K562 (cell line): ENCODE data around the gene RORC. TPM values are rescaled to one million over a fixed set of nuclear protein-coding genes. Genes with fewer than 3 reads are reported as not detected.

ENCODE experiments used
- ATAC-seq: fragments of 200-7000 bp; cut with Tn5 transposase; 3 replicates; pipeline ENCODE4 v1.9.1; 2020; ENCODE audit warnings: moderate library complexity
- BruUV-seq: library from RNA; stranded (reverse); fragments of 400-500 nt; replicated peaks from 2 replicates; lab custom pipeline; 2021; lab: Mats Ljungman, UMichigan
- CTCF ChIA-PET: fragments of 300-600 bp; formaldehyde crosslinking; extraction: SDS; loops from one replicate; lab custom pipeline; 2021; ENCODE audit warnings: low intra/inter-chr PET ratio; lab: Yijun Ruan, JAX
- POLR2A ChIA-PET: fragments of 300-600, 350-650 bp; sonication (Branson Sonifier 250); formaldehyde crosslinking; extraction: SDS; loops from one replicate; lab custom pipeline; 2021; ENCODE audit warnings: antibody characterized with exemption, inconsistent platforms; lab: Yijun Ruan, JAX
- DNase-seq, 4 experiments: peaks; one replicate each; pipeline versions ENCODE4 v3.0.0 to v3.0.0-alpha.2; 2011 to 2018; ENCODE audit warnings: low spot score in 3 of 4, mixed read lengths in 3 of 4; ENCODE audit errors: extremely low read depth in 1 of 4
- FAIRE-seq: peaks from 2 replicates; lab custom pipeline; 2011; peaks lifted over from hg19 to GRCh38; lab: Jason Lieb, UNC
- H2AFZ ChIP-seq: 2 replicates; pipeline ENCODE4 v1.6.0; 2011; ENCODE audit warnings: low read depth, low read length, control low read depth, inconsistent platforms
- H3K27ac ChIP-seq: fragments of 200-600 bp; 3 replicates; pipeline ENCODE4 v1.8.0; 2011; ENCODE audit warnings: low read depth, mild to moderate bottlenecking, control low read depth, inconsistent platforms, low read length, moderate library complexity, mixed read lengths; ENCODE audit errors: extremely low read depth
- H3K27me3 ChIP-seq, 2 experiments: fragments of 300-600 bp in 1 of 2; 2 replicates in 1 of 2; 3 replicates in 1 of 2; pipeline versions ENCODE4 v1.6.0 to v1.8.0; 2011; ENCODE audit warnings: inconsistent platforms in 2 of 2, low read length in 2 of 2, mild to moderate bottlenecking in 1 of 2, mixed read lengths in 1 of 2, moderate library complexity in 1 of 2; ENCODE audit not compliant: control insufficient read depth in 2 of 2, insufficient read depth in 2 of 2
- H3K36me3 ChIP-seq: fragments of 300-600 bp; 3 replicates; pipeline ENCODE4 v1.8.0; 2011; ENCODE audit warnings: mild to moderate bottlenecking, low read length, inconsistent platforms; ENCODE audit not compliant: control insufficient read depth, insufficient read depth
- H3K4me1 ChIP-seq, 2 experiments: fragments of 200-600 bp in 1 of 2; replicated peaks in 1 of 2; 2 replicates in 1 of 2; 3 replicates in 1 of 2; pipeline versions ENCODE4 v1.5.1 to v1.8.0; 2011; ENCODE audit warnings: inconsistent platforms in 2 of 2, low read length in 2 of 2, mild to moderate bottlenecking in 1 of 2, mixed read lengths in 1 of 2, moderate library complexity in 1 of 2; ENCODE audit not compliant: control insufficient read depth in 2 of 2, insufficient read depth in 2 of 2
- H3K4me2 ChIP-seq: 2 replicates; pipeline ENCODE4 v1.6.1; 2011; ENCODE audit warnings: low read length, control low read depth, inconsistent platforms, mixed read lengths; ENCODE audit not compliant: insufficient read depth
- H3K4me3 ChIP-seq: fragments of 200-600 bp; sonication (generic), shearing (Covaris generic); 2 replicates; pipeline ENCODE4 v1.5.1; 2016; ENCODE audit warnings: control low read depth, inconsistent platforms
- H3K79me2 ChIP-seq: fragments of 200-600 bp; 3 replicates; pipeline ENCODE4 v1.8.0; 2011; ENCODE audit warnings: low read length, inconsistent platforms; ENCODE audit not compliant: control insufficient read depth, insufficient read depth
- H3K9ac ChIP-seq, 2 experiments: 2 replicates each; pipeline versions ENCODE4 v1.6.0 to v1.6.1; 2011; ENCODE audit warnings: low read depth in 2 of 2, low read length in 2 of 2, control low read depth in 1 of 2, inconsistent platforms in 1 of 2, mild to moderate bottlenecking in 1 of 2, mixed read lengths in 1 of 2; ENCODE audit not compliant: insufficient read depth in 1 of 2
- H3K9me1 ChIP-seq: one replicate; pipeline ENCODE4 v1.6.0; 2011; ENCODE audit warnings: inconsistent platforms, mild to moderate bottlenecking, low read length, moderate library complexity; ENCODE audit not compliant: control insufficient read depth, insufficient read depth
- H3K9me3 ChIP-seq: replicated peaks from 2 replicates; pipeline ENCODE4 v1.5.1; 2011; ENCODE audit warnings: low read depth, low read length, inconsistent platforms; ENCODE audit not compliant: control insufficient read depth, insufficient read depth
- H4K20me1 ChIP-seq: replicated peaks from 2 replicates; pipeline ENCODE4 v1.6.1; 2011; ENCODE audit warnings: low read length, inconsistent platforms, mixed read lengths; ENCODE audit not compliant: control insufficient read depth, insufficient read depth
- BCOR ChIP-seq: fragments of 450-650 bp; IDR thresholded peaks from 2 replicates; pipeline ENCODE4 v1.6.1; 2016
- CTCF ChIP-seq, 3 experiments: IDR thresholded peaks in 2 of 3; conservative IDR thresholded peaks in 1 of 3; 2 replicates each; pipeline ENCODE4 v1.5.1; 2011 to 2012; ENCODE audit warnings: low read length in 3 of 3, mild to moderate bottlenecking in 3 of 3, control low read depth in 2 of 3, improper control_type of control experiment in 1 of 3, inconsistent platforms in 1 of 3, low read depth in 1 of 3, mixed read lengths in 1 of 3, moderate library complexity in 1 of 3; ENCODE audit not compliant: insufficient read depth in 2 of 3
- ELK1 ChIP-seq: sonication (generic); formaldehyde crosslinking; IDR thresholded peaks from 2 replicates; pipeline ENCODE4 v1.8.1; 2022; ENCODE audit warnings: missing genetic modification reagents
- ESRRB ChIP-seq: fragments of 250-450 bp; sonication (Bioruptor Pico); IDR thresholded peaks from 2 replicates; pipeline ENCODE4 v1.5.0; 2020; ENCODE audit warnings: mild to moderate bottlenecking, moderate library complexity, borderline replicate concordance
- FOXA1 ChIP-seq: fragments of 450-650 bp; IDR thresholded peaks from 2 replicates; pipeline ENCODE4 v1.6.1; 2016; ENCODE audit warnings: mild to moderate bottlenecking, borderline replicate concordance
- SREBF2 ChIP-seq: sonication (generic); formaldehyde crosslinking; IDR thresholded peaks from 2 replicates; pipeline ENCODE4 v1.4.0; 2020; ENCODE audit warnings: mild to moderate bottlenecking, missing genetic modification reagents
- ZBTB1 ChIP-seq: sonication (generic); formaldehyde crosslinking; IDR thresholded peaks from 2 replicates; pipeline ENCODE4 v1.8.1; 2023; ENCODE audit warnings: missing genetic modification reagents, low read depth, mild to moderate bottlenecking, borderline replicate concordance
- ZNF407 ChIP-seq: fragments of 450-650 bp; IDR thresholded peaks from 2 replicates; pipeline ENCODE4 v1.6.1; 2016; ENCODE audit warnings: low read depth
- ZNF57 ChIP-seq: fragments of 450-650 bp; formaldehyde crosslinking; IDR thresholded peaks from 2 replicates; pipeline ENCODE4 v1.4.0; 2020; ENCODE audit warnings: mild to moderate bottlenecking, moderate library complexity
- ZNF76 ChIP-seq: fragments of 250-450 bp; sonication (Bioruptor Pico); IDR thresholded peaks from 2 replicates; pipeline ENCODE4 v1.4.0; 2020; ENCODE audit warnings: mild to moderate bottlenecking, moderate library complexity, borderline replicate concordance
- WGBS: fragments of 100-300 bp; shearing (Covaris generic); methylation state at CpG from one replicate; pipeline ENCODE4 v1.1.6; 2016; ENCODE audit warnings: low coverage, mixed read lengths; ENCODE audit not compliant: insufficient coverage; ENCODE audit errors: missing lambda C conversion rate; 5-methylcytosine and 5-hydroxymethylcytosine counted together
- in situ Hi-C: fragments of 300-500 bp; cut with MboI; formaldehyde crosslinking; loops from 4 replicates; pipeline ENCODE4 v1.15.0; 2018; ENCODE audit warnings: inconsistent platforms, mixed read lengths
- intact Hi-C: fragments of 100-400 bp; cut with micrococcal nuclease; formaldehyde crosslinking; loops from 2 replicates; pipeline ENCODE4 v1.14.2; 2022
- polyA plus RNA-seq, 8 experiments: library from polyadenylated mRNA; depleted of rRNA in 4 of 8; stranded (reverse) in 5 of 8; unstranded in 3 of 8; fragments of >200 nt; fragmentation: Nextera tagmentation in 2 of 8; fragmentation: Illumina TruSeq in 1 of 8; extraction: Ambion mirVana in 2 of 8; extraction: Trizol in 1 of 8; gene quantifications; 2 replicates each; pipeline versions ENCODE4 v1.2.1 to v1.2.3, GENCODE V29; 2011 to 2014; ENCODE audit warnings: inconsistent platforms in 1 of 8, missing spikeins in 1 of 8
- total RNA-seq, 7 experiments: library from RNA; depleted of rRNA in 6 of 7; stranded (reverse); fragments of >200 nt in 6 of 7; fragmentation: Illumina TruSeq in 2 of 7; extraction: Trizol in 2 of 7; gene quantifications; 2 replicates each; pipeline versions ENCODE4 v1.2.1 to v1.2.3, GENCODE V29; 2011 to 2021; ENCODE audit warnings: low replicate concordance in 1 of 7

The RORC gene
- total and polyA plus RNA-seq, 9 of the 15 experiments (the other 6 are each of a cell fraction or from before 2014, with no cell fraction given) = not detected

GRCh38 chr1:151853411-151853943 is 21.9 kb upstream of the RORC start, which contains the start of gene THEM5:
TSS of gene THEM5 (minus strand) at chr1:151853712. CDS start at chr1:151853565, 147 bp downstream.
- WGBS = 4% methylated on average over 5 of the region's 5 CpGs
- DNase-seq (peak in 1 of 4 experiments; percentile 22), ATAC-seq (peak; percentile 68), FAIRE-seq (no peak)
- H3K36me3 ChIP-seq = no peaks in the 10 kb centered on the region
- H2AFZ ChIP-seq = no peak within 1 kb of the TSS
- H3K9me3 ChIP-seq = no peaks in the 10 kb centered on the region
- CTCF ChIA-PET = no interaction called here
- intact Hi-C loops (no loop called here), in situ Hi-C loops (no loop called here)
- no peak within 1 kb of the TSS; a peak in 1 of 4 replicates for H3K9ac ChIP-seq
- 0 out of 2 replicates have a peak, but pooled peaks cover 3% of the 10 kb centered on the region for H4K20me1 ChIP-seq
- no peak within 1 kb of the TSS for H3K4me3 ChIP-seq
- H3K27me3 ChIP-seq = peaks cover 31 to 51% of the 10 kb centered on the region in 2 experiments
- POLR2A ChIA-PET = interaction anchor here (0.6 to 0.9 kb wide), 2 partner anchors 27 to 192 kb away, joined by 3 read pairs; no protein-coding TSS in a partner anchor
- H3K27ac ChIP-seq = no peak within 1 kb of the TSS
- no peak within 1 kb of the TSS for H3K4me2 ChIP-seq
- H3K9me1 ChIP-seq = no peaks in the 10 kb centered on the region
- no TSS peak for BruUV-seq
- no peaks in the 10 kb centered on the region for H3K79me2 ChIP-seq
- peaks cover 5 to 7% of the 10 kb centered on the region in 2 experiments; a peak in 2 of 5 replicates for H3K4me1 ChIP-seq
- TF ChIP-seq ELK1 (CRISPR knock-in tag) = no peak
- TF ChIP-seq ZBTB1 (CRISPR knock-in tag) = no peak
- TF ChIP-seq FOXA1 = no peak
- no peak for TF ChIP-seq ZNF407
- peak in 2 of 3 experiments; percentile 35 to 38; a peak in 3 of 6 replicates for TF ChIP-seq CTCF (IDR thresholded peaks at IDR 0.05 in 2 of 3, conservative IDR thresholded peaks at IDR 0.05 in 1 of 3; ENCODE audit: insufficient read depth in 2 of 3, low read depth in 1 of 3, low read length in 3 of 3)
- no peak for TF ChIP-seq SREBF2 (CRISPR knock-in tag)
- TF ChIP-seq ZNF76 (CRISPR knock-in tag) = no peak
- TF ChIP-seq ZNF57 (CRISPR knock-in tag) = no peak
- TF ChIP-seq ESRRB (CRISPR knock-in tag) = no peak
- no peak for TF ChIP-seq BCOR
